ENCODE results near the gene POLR1H.

POLR1H gene

GRCh38 chr6:30037182-30037788, 23.8 kb upstream of the POLR1H start:
- H3K4me1 ChIP-seq (ENCODE audit: control insufficient read depth in 1 of 2, insufficient read depth in 2 of 2, low read length in 2 of 2) = no peaks in the 10 kb centered on the region
- no peak overlapping the region for H3K27ac ChIP-seq (ENCODE audit: low read length)
- H3K36me3 ChIP-seq (ENCODE audit: control insufficient read depth in 1 of 2, insufficient read depth in 2 of 2, low read length in 2 of 2) = peaks cover 3 to 7% of the 10 kb centered on the region in 2 donors
- H3K9me3 ChIP-seq (ENCODE audit: control insufficient read depth in 1 of 2, low read length in 2 of 2) = no peaks in the 10 kb centered on the region
- H3K27me3 ChIP-seq (ENCODE audit: low read depth, low read length) = no peaks in the 10 kb centered on the region
- H3K4me3 ChIP-seq (ENCODE audit: low read depth in 1 of 2, low read length in 2 of 2) = no peak overlapping the region

- Histone ChIP-seq H3K36me3 (ENCODE audit: control insufficient read depth in 1 of 2, insufficient read depth in 2 of 2, low read length in 2 of 2) (no peaks in the 10 kb centered on the region), H3K9me3 (ENCODE audit: control insufficient read depth in 1 of 2, low read length in 2 of 2) (no peaks in the 10 kb centered on the region), H3K4me3 (ENCODE audit: low read depth in 1 of 2, low read length in 2 of 2) (no peak overlapping the region), H3K4me1 (ENCODE audit: control insufficient read depth in 1 of 2, insufficient read depth in 2 of 2, low read length in 2 of 2) (no peaks in the 10 kb centered on the region), H3K27me3 (ENCODE audit: low read depth, low read length) (no peaks in the 10 kb centered on the region), H3K27ac (ENCODE audit: low read length) (no peak overlapping the region)
These were observed 19.8 kb upstream of the POLR1H start for GRCh38 chr6:30041221-30041620.

DNA sequence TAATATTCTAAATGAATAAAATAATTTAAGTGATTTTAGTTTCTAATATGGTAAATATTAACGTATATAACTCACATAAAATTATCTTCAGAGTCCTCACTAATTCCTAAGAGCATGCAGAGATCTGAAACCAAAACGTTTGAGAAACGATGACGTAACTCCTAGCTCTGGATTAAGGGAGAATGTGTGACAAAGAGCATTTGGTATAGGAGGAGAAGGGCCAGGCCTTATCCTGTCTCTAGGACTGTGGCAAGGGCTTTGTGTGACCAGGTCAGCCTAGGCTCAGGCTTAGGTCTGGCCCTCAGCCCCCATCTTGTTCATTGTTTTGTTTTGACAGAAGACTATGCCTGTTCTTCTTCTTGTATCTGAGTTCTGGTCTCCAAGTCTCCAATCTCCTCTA, 19.2 kb upstream of the POLR1H start:
- no peak overlapping the region for H3K27ac ChIP-seq (ENCODE audit: low read length)
- no peak overlapping the region for H3K4me3 ChIP-seq (ENCODE audit: low read depth in 1 of 2, low read length in 2 of 2)
- H3K9me3 ChIP-seq (ENCODE audit: control insufficient read depth in 1 of 2, low read length in 2 of 2) = no peaks in the 10 kb centered on the region
- no peaks in the 10 kb centered on the region for H3K36me3 ChIP-seq (ENCODE audit: control insufficient read depth in 1 of 2, insufficient read depth in 2 of 2, low read length in 2 of 2)
- H3K4me1 ChIP-seq (ENCODE audit: control insufficient read depth in 1 of 2, insufficient read depth in 2 of 2, low read length in 2 of 2) = no peaks in the 10 kb centered on the region
- H3K27me3 ChIP-seq (ENCODE audit: low read depth, low read length) = no peaks in the 10 kb centered on the region

- Histone ChIP-seq H3K27me3 (ENCODE audit: low read depth, low read length) (no peaks in the 10 kb centered on the region), H3K9me3 (ENCODE audit: control insufficient read depth in 1 of 2, low read length in 2 of 2) (no peaks in the 10 kb centered on the region), H3K4me1 (ENCODE audit: control insufficient read depth in 1 of 2, insufficient read depth in 2 of 2, low read length in 2 of 2) (no peaks in the 10 kb centered on the region), H3K4me3 (ENCODE audit: low read depth in 1 of 2, low read length in 2 of 2) (no peak overlapping the region), H3K36me3 (ENCODE audit: control insufficient read depth in 1 of 2, insufficient read depth in 2 of 2, low read length in 2 of 2) (no peaks in the 10 kb centered on the region), H3K27ac (ENCODE audit: low read length) (no peak overlapping the region)
These were observed 18.6 kb upstream of the POLR1H start for GRCh38 chr6:30042476-30042875.

GRCh38 chr6:30042914-30043313, 18.2 kb upstream of the POLR1H start:
- no peak overlapping the region for H3K4me3 ChIP-seq (ENCODE audit: low read depth in 1 of 2, low read length in 2 of 2)
- no peaks in the 10 kb centered on the region for H3K4me1 ChIP-seq (ENCODE audit: control insufficient read depth in 1 of 2, insufficient read depth in 2 of 2, low read length in 2 of 2)
- no peak overlapping the region for H3K27ac ChIP-seq (ENCODE audit: low read length)
- H3K36me3 ChIP-seq (ENCODE audit: control insufficient read depth in 1 of 2, insufficient read depth in 2 of 2, low read length in 2 of 2) = no peaks in the 10 kb centered on the region
- H3K27me3 ChIP-seq (ENCODE audit: low read depth, low read length) = no peaks in the 10 kb centered on the region
- H3K9me3 ChIP-seq (ENCODE audit: control insufficient read depth in 1 of 2, low read length in 2 of 2) = no peaks in the 10 kb centered on the region

DNA sequence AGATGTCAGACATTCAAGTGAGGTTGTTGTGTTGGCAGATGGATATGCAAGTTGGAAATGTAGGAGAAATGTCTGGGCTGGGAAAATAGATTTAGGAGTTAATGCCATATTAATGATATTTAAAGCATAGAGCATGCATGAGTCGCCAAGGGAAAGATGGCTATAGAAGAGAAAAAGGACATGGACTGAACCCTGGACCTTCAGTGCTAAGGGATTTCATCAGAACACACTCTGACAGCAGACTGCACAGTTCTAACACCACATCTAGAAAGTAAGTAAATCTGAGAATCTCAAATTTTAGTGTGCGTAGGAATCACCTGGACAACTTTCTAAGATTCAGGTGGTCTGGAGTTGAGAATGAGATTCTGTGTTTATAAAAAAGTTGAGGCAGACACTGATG, 17.3 kb upstream of the POLR1H start:
- no peaks in the 10 kb centered on the region for H3K27me3 ChIP-seq (ENCODE audit: low read depth, low read length)
- H3K9me3 ChIP-seq (ENCODE audit: control insufficient read depth in 1 of 2, low read length in 2 of 2) = no peaks in the 10 kb centered on the region
- no peak overlapping the region for H3K27ac ChIP-seq (ENCODE audit: low read length)
- H3K36me3 ChIP-seq (ENCODE audit: control insufficient read depth in 1 of 2, insufficient read depth in 2 of 2, low read length in 2 of 2) = no peaks in the 10 kb centered on the region
- no peaks in the 10 kb centered on the region for H3K4me1 ChIP-seq (ENCODE audit: control insufficient read depth in 1 of 2, insufficient read depth in 2 of 2, low read length in 2 of 2)
- H3K4me3 ChIP-seq (ENCODE audit: low read depth in 1 of 2, low read length in 2 of 2) = no peak overlapping the region

- Histone ChIP-seq H3K9me3 (ENCODE audit: control insufficient read depth in 1 of 2, low read length in 2 of 2) (no peaks in the 10 kb centered on the region), H3K4me1 (ENCODE audit: control insufficient read depth in 1 of 2, insufficient read depth in 2 of 2, low read length in 2 of 2) (no peaks in the 10 kb centered on the region), H3K4me3 (ENCODE audit: low read depth in 1 of 2, low read length in 2 of 2) (no peak overlapping the region), H3K27ac (ENCODE audit: low read length) (no peak overlapping the region), H3K27me3 (ENCODE audit: low read depth, low read length) (no peaks in the 10 kb centered on the region), H3K36me3 (ENCODE audit: control insufficient read depth in 1 of 2, insufficient read depth in 2 of 2, low read length in 2 of 2) (no peaks in the 10 kb centered on the region)
These were observed 16.4 kb upstream of the POLR1H start for GRCh38 chr6:30044630-30045029.

GRCh38 chr6:30047220-30047619, 13.8 kb upstream of the POLR1H start:
- no peaks in the 10 kb centered on the region for H3K9me3 ChIP-seq (ENCODE audit: control insufficient read depth in 1 of 2, low read length in 2 of 2)
- no peaks in the 10 kb centered on the region for H3K4me1 ChIP-seq (ENCODE audit: control insufficient read depth in 1 of 2, insufficient read depth in 2 of 2, low read length in 2 of 2)
- no peaks in the 10 kb centered on the region for H3K27me3 ChIP-seq (ENCODE audit: low read depth, low read length)
- H3K4me3 ChIP-seq (ENCODE audit: low read depth in 1 of 2, low read length in 2 of 2) = no peak overlapping the region
- peaks cover 0 to 4% of the 10 kb centered on the region in 2 donors for H3K36me3 ChIP-seq (ENCODE audit: control insufficient read depth in 1 of 2, insufficient read depth in 2 of 2, low read length in 2 of 2)
- no peak overlapping the region for H3K27ac ChIP-seq (ENCODE audit: low read length)

DNA sequence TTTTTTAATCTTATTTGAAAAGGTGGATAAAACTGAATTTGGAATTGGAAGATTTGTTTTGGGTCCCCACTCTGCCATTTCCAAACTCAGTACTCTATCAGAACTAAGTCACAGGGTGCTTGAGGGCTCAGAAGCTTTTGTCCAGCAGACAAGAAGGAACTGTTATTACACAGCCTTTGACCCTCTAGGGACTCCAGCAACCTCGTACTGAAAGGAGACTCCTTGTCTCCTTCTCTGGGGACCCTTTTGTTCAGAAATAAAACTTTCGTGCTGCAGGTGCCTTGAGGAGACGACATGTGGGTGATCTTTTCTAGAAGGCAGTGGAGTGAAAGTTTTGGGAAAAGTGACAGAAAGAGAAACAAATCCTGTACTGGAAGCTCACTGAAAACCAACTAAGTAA, 7.4 kb upstream of the POLR1H start:
- Histone ChIP-seq H3K4me1 (ENCODE audit: control insufficient read depth in 1 of 2, insufficient read depth in 2 of 2, low read length in 2 of 2) (no peaks in the 10 kb centered on the region), H3K4me3 (ENCODE audit: low read depth in 1 of 2, low read length in 2 of 2) (no peak overlapping the region), H3K27ac (ENCODE audit: low read length) (no peak overlapping the region), H3K9me3 (ENCODE audit: control insufficient read depth in 1 of 2, low read length in 2 of 2) (no peaks in the 10 kb centered on the region), H3K36me3 (ENCODE audit: control insufficient read depth in 1 of 2, insufficient read depth in 2 of 2, low read length in 2 of 2) (peaks cover 16 to 23% of the 10 kb centered on the region in 2 donors), H3K27me3 (ENCODE audit: low read depth, low read length) (no peaks in the 10 kb centered on the region)

- Histone ChIP-seq H3K27ac (ENCODE audit: low read length) (no peak overlapping the region), H3K4me1 (ENCODE audit: control insufficient read depth in 1 of 2, insufficient read depth in 2 of 2, low read length in 2 of 2) (peaks cover 8 to 9% of the 10 kb centered on the region in 2 donors), H3K27me3 (ENCODE audit: low read depth, low read length) (no peaks in the 10 kb centered on the region), H3K4me3 (ENCODE audit: low read depth in 1 of 2, low read length in 2 of 2) (no peak overlapping the region), H3K36me3 (ENCODE audit: control insufficient read depth in 1 of 2, insufficient read depth in 2 of 2, low read length in 2 of 2) (peaks cover 16 to 23% of the 10 kb centered on the region in 2 donors), H3K9me3 (ENCODE audit: control insufficient read depth in 1 of 2, low read length in 2 of 2) (no peaks in the 10 kb centered on the region)
These were observed 5.6 kb upstream of the POLR1H start for GRCh38 chr6:30055513-30055912.

- Histone ChIP-seq H3K4me3 (ENCODE audit: low read depth in 1 of 2, low read length in 2 of 2) (peak overlapping the region; percentile 98 to 99), H3K4me1 (ENCODE audit: control insufficient read depth in 1 of 2, insufficient read depth in 2 of 2, low read length in 2 of 2) (peaks cover 11 to 17% of the 10 kb centered on the region in 2 donors), H3K36me3 (ENCODE audit: control insufficient read depth in 1 of 2, insufficient read depth in 2 of 2, low read length in 2 of 2) (peaks cover 17 to 24% of the 10 kb centered on the region in 2 donors), H3K27ac (ENCODE audit: low read length) (peak overlapping the region; percentile 97), H3K27me3 (ENCODE audit: low read depth, low read length) (no peaks in the 10 kb centered on the region), H3K9me3 (ENCODE audit: control insufficient read depth in 1 of 2, low read length in 2 of 2) (no peaks in the 10 kb centered on the region)
These were observed 416 bp upstream of the POLR1H start for GRCh38 chr6:30060606-30061091.

- no peaks in the 10 kb centered on the region for H3K27me3 ChIP-seq (ENCODE audit: low read depth, low read length)
- peak overlapping the region; percentile 97 for H3K27ac ChIP-seq (ENCODE audit: low read length)
- H3K36me3 ChIP-seq (ENCODE audit: control insufficient read depth in 1 of 2, insufficient read depth in 2 of 2, low read length in 2 of 2) = peaks cover 11 to 14% of the 10 kb centered on the region in 2 donors
- H3K4me1 ChIP-seq (ENCODE audit: control insufficient read depth in 1 of 2, insufficient read depth in 2 of 2, low read length in 2 of 2) = peaks cover 17 to 27% of the 10 kb centered on the region in 2 donors
- H3K9me3 ChIP-seq (ENCODE audit: control insufficient read depth in 1 of 2, low read length in 2 of 2) = no peaks in the 10 kb centered on the region
- H3K4me3 ChIP-seq (ENCODE audit: low read depth in 1 of 2, low read length in 2 of 2) = peak overlapping the region; percentile 98 to 99
These were observed 893 bp downstream of the POLR1H start for GRCh38 chr6:30061858-30062458.

Measured in muscle layer of duodenum (tissue), 2 donors.